Measurements from ENCODE around the gene NEK10. TPM values are rescaled to one million over a fixed set of nuclear protein-coding genes. Genes with fewer than 3 reads are reported as not detected.

NEK10 gene
- polyA plus RNA-seq, 1 donor: 4.6 TPM

- DNase-seq (ENCODE audit: low read depth): no peak
These were observed 260.9 kb downstream of the NEK10 start for GRCh38 chr3:27108322-27108721.

- DNase-seq (ENCODE audit: low read depth): no peak
These were observed 263.3 kb downstream of the NEK10 start for GRCh38 chr3:27105904-27106303.

- DNase-seq (ENCODE audit: low read depth): no peak
These were observed 272.0 kb downstream of the NEK10 start for GRCh38 chr3:27097182-27097581.

DNA sequence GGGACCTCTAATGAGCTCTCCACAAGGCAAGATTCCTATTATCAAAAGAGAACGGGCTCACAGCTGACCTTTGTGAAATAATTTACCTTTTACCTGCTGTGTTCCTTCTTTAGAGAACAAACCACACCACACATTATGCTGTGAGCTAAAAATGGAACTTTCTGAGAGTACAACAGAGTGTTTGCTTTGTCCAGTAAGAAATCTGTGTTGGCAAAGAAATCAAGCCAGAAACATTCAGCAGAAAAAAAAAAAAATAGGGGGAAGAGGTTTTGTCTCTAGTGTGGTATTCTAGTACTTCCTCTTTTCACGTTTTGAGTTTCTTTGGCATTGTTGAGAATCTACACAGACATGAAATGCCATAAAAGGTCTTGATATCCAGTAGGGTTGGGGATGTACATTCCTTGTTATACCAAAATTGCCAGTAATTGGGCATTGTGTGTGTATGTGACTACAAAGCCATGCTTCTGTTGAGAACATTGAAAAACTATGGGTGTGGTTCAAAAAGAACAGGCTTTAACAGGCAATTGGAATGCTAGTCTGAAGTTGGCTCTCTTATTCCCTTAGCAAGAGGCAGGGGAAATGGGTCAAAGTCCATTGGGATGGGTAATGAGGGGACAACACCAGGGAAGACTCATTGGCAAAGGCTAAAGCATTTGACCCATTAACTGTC, 273.5 kb downstream of the NEK10 start:
- no peak for DNase-seq (ENCODE audit: low read depth)

DNA sequence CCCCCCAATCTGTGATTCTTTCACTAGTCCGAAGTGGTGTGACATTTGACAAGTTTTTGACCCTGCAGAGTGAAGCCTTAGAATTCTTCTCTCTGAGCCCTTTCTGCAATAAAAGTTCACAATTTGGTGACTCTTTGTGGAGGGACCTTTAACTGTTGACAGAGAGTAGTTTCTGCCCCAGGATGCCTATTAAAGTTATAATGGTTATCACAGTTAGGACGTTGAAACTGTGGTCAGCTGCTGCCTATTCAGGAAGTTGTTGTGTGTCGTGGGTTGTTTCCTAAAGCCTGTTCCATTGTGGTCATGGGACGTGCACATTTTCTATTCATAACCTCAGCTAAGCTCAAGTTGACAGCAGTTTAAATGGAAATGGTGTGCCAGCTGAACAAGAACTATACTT, 274.5 kb downstream of the NEK10 start:
- DNase-seq (ENCODE audit: low read depth): no peak

DNA sequence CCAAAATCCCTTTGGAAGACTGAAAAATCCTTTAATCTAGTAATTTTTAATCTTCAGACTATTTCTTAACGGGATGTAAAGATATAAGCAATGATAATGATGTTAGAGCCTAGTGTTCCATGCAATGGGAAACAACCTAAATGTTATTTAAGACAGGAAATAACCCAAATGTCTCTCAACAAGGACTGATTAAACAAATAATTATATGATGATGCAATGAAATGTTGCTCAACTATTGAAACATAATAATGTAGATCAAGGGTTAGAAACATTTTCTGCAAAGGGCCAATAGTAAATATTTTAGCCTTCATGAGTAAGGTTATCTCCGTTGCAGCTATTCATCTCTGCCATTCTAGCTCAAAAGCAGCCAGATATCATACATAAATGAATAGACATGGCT, 275.4 kb downstream of the NEK10 start:
- no peak for DNase-seq (ENCODE audit: low read depth)

DNA sequence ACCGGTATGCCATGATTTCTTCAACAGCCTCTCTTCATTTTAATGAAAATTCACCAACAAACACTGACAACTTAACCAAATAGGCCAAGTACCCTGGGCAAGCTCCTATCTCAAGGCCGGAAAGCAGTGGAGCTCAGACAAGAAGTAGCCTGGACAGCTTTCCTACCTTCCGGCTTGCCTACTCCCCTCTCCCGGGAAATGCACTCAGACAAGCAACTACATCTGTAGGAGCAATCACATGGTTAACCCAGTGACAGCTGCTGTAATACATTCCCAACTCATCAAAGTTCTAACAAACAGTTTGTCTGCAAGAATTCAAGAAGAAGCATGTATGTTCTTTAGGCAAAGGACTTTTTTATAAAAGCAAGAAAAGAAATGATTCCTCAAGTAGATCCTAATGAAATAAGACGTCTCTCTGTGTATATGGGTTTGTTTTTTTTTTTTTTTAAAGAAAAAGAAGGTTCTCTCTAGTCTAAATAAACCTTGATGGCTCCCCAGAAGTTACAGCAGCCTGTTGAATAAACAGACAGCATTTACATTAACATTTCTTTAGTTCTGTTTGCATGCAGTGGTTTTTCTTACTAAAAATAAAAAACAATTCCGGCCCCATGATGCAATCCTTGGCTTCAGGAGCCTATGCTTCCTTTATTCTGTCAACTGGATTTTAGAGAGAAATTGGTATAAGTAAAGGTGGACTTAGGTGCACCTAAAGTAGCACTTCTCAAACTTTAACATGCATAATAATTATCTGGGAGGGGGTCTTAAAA, 278.7 kb downstream of the NEK10 start:
- DNase-seq (ENCODE audit: low read depth): no peak

- DNase-seq (ENCODE audit: low read depth): no peak
These were observed 279.5 kb downstream of the NEK10 start for GRCh38 chr3:27089645-27090044.

- DNase-seq (ENCODE audit: low read depth): no peak
These were observed 280.1 kb downstream of the NEK10 start for GRCh38 chr3:27089068-27089467.

- DNase-seq (ENCODE audit: low read depth): peak; percentile 24
These were observed 283.1 kb downstream of the NEK10 start for GRCh38 chr3:27085829-27086730.

GRCh38 chr3:27081992-27082607, 287.1 kb downstream of the NEK10 start:
- no peak for DNase-seq (ENCODE audit: low read depth)

DNA sequence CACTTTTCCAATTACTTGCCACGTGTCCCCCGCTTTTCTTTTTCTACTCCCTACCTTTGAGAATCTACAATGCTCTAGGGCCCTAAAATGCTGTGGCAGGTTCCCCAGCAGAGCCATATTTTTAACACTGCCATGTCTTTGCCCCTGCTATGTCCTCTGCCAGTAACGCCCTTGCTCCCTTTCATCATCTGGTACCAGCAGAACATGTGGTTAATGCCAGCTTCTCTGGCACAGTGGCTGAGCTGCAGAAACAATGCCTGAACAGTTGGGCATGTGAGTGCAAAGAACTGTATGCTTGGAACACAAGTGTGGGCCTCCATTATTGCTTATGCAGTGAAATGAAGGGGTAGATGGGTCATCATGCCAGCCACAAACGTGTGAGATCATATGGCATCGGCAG, 287.6 kb downstream of the NEK10 start:
- DNase-seq (ENCODE audit: low read depth): no peak

DNA sequence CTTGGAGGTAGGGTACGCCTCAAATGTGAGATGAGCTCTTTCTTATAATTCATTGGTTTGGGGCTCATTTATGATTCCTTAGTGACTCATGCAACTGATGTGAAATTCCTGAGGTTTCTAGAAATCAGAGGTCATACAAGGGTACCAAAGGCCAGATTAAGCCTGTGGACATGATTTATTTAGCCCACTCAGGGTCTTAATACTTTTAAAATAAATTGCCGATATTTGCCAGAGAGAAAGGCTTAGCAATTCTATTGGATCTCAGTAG, 289.0 kb downstream of the NEK10 start:
- no peak for DNase-seq (ENCODE audit: low read depth)

DNA sequence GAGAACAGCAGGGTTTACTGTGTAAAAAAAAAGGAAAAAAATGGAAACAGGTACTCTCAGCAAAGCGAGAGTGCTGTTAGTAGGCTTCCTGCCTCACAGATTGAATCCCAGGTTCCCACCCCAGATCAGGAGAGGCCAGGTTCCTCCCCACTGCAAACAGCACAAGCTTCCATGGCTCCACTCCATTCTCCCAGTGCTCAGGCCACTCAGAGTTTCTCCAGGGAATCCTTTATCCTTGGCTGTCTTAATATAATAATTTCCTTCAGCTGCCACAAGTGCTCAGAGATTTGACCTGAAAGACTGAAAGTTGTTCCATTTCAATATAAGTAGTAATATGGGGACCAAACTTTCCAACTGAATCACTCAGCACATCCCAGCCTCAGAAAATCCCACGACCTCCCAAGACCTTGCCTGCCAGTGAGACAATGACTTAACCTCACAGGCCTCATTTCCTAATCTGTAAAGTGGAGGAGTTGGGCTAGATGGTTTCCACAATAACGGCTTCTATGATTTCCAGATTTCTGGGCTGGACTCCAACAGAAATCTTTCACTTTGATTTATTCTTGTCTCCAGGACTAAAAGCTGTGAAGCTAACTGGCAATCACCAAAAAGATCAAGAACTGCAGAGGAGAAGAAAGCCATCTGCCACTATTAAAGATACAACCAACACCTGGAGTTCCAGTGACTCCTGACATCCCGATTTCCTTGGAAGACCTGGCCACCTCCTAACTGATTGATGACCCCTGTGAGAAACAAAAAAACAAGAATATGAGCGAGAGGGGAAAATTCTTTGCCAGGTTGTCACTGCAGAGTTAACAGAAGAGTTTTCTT, 289.5 kb downstream of the NEK10 start:
- peak; percentile 43 for DNase-seq (ENCODE audit: low read depth)

DNA sequence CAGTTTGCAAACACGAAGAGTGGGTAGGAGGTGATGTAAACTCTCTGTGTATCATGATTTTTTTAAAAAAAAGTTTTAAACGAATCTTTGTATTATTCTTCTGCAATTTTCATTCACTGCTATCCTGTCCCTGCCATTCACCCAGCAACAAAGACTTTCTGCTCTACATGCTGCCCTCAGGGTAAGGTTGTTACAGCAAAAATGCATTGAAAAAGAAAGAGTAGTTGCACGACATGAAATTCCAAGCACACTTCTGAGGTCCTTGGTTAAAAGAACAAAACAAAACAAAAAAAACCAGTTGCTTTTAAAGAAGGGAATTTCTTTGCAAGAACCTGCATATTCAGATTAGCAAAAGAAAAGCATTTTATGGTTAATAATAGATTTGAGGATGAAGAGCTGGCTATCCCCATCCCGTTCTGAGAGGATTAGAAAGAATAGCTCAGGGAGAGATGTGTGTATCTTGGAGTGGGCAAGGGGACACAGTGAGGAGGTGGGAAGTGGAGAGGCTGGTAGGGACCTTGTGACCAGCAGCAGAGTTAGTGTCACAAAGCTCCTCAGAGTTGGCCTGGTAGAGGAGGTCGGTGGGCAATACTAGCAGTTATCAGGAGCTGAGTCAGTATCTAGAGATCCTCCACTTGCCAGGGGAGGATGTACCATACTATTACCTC, 290.8 kb downstream of the NEK10 start:
- DNase-seq (ENCODE audit: low read depth): no peak

- DNase-seq (ENCODE audit: low read depth): no peak
These were observed 292.2 kb downstream of the NEK10 start for GRCh38 chr3:27076815-27077630.

DNA sequence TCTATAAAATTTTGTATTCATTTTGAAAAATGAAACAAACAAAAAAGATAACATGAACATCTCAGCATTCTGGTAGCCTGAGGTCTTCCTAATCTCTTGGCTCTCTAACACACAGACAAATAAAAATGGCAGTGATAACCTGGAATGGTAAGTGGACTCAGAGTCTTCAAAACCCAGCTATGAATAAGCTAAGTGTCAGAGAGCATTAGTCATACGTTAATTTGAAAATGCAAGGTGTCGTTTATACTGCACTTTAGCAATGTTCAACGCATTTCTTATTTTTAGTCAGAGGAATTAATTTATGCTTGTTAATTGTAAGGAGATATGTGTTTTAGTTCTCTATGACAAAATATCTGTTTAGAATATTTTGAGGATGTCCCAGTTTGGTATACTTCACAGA, 294.3 kb downstream of the NEK10 start:
- no peak for DNase-seq (ENCODE audit: low read depth)

DNA sequence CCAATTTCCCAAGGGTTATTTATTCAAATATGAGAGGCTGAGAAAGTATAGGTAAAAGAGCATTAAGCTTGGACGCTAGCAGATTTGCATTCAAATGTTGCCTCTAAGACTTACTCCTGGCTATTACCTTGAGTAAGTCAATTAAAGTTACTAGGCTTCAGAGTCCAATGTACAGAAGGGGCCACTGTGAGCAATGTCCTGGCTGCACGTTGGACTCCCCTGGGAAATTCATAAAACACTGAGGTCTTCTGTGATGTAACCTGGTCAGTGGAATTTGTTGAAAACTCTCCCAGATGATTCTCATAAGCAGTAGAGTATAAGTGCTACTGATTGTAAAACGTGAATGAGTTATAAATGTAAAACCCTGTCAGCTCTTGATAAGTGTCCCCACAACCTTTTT, 295.3 kb downstream of the NEK10 start:
- DNase-seq (ENCODE audit: low read depth): no peak

GRCh38 chr3:27072810-27073651, 296.2 kb downstream of the NEK10 start:
- no peak for DNase-seq (ENCODE audit: low read depth)
